Colonic mucosa (tissue), 4 donors: ENCODE measurements around the gene CSNK1A1. TPM values are rescaled to one million over a fixed set of nuclear protein-coding genes. Genes with fewer than 3 reads are reported as not detected.

Experiments
- DNase-seq: peaks from one replicate; pipeline ENCODE4 v3.0.0-alpha.2; 2020
- H3K27ac ChIP-seq: fragments of 200-600 bp; one replicate; pipeline ENCODE4 v1.8.0; 2021
- H3K27me3 ChIP-seq: fragments of 200-600 bp; one replicate; pipeline ENCODE4 v1.8.0; 2021
- H3K36me3 ChIP-seq: fragments of 200-600 bp; one replicate; pipeline ENCODE4 v1.8.0; 2021
- H3K4me1 ChIP-seq: fragments of 200-600 bp; one replicate; pipeline ENCODE4 v1.8.0; 2021; ENCODE audit warnings: mild to moderate bottlenecking
- H3K4me3 ChIP-seq: fragments of 200-600 bp; one replicate; pipeline ENCODE4 v1.8.0; 2021
- H3K9ac ChIP-seq, 2 donors: one replicate each; pipeline ENCODE4 v1.7.0; 2013; ENCODE audit warnings: control low read depth in 2 of 2, low read depth in 2 of 2, low read length in 2 of 2
- H3K9me3 ChIP-seq: fragments of 200-600 bp; one replicate; pipeline ENCODE4 v1.8.0; 2021
- CTCF ChIP-seq: fragments of 200-600 bp; IDR thresholded peaks from one replicate; pipeline ENCODE4 v1.8.0; 2022; ENCODE audit warnings: antibody characterized with exemption, mild to moderate bottlenecking
- intact Hi-C: fragments of 100-400 bp; cut with DNase I; formaldehyde crosslinking; loops from one replicate; pipeline ENCODE4 v1.14.1; 2022
- total RNA-seq, 2 donors: library from RNA; stranded (reverse); fragmentation: NEBNext Ultra II Directional in 1 of 2; extraction: Animal tissue kit (Norgen Biotek cat#: 25700) in 1 of 2; gene quantifications; one replicate each; pipeline ENCODE4 v1.2.1, GENCODE V29; 2021
- donor health status: healthy.
- donor health status: DM: no; HTN: no; CAD: no.
- donor health status: DM: no; HTN: no; CAD: no.

CSNK1A1 gene
- total RNA-seq, 2 donors from 2014 or later = 248 to 257 TPM

GRCh38 chr5:149481485-149481884, 69.8 kb downstream of the CSNK1A1 start:
- peak overlapping the region; percentile 62 for H3K27ac ChIP-seq
- no peak for TF ChIP-seq CTCF
- no peak for DNase-seq
- no peaks in the 10 kb centered on the region for H3K9me3 ChIP-seq
- no peaks in the 10 kb centered on the region for H3K27me3 ChIP-seq
- H3K36me3 ChIP-seq = no peaks in the 10 kb centered on the region
- H3K9ac ChIP-seq = peak overlapping the region in 1 of 2 donors; percentile 36
- H3K4me3 ChIP-seq = no peak overlapping the region
- peaks cover 8% of the 10 kb centered on the region for H3K4me1 ChIP-seq
- intact Hi-C loops = no loop called here

DNA sequence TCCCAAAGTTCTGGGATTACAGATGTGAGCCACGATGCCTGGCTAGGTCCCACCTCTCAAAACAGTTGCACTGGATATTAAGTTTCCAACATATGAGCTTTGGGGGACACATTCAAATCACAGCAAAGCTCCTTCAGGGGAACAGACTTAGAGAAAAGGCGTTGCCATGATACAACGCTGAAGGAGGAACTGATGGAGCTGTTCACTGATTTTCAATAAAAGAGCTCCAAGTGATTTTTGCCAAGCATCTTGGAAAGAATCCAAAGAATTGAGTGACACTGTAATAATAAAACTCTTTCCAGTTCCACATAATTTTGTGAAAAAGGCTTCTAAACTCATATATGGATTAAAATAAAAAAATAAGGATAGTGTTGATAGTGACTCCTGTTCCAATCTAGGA, 72.5 kb downstream of the CSNK1A1 start:
- Histone ChIP-seq H3K4me1 (peaks cover 3% of the 10 kb centered on the region), H3K27ac (no peak overlapping the region), H3K9me3 (no peaks in the 10 kb centered on the region), H3K9ac (no peak overlapping the region), H3K4me3 (no peak overlapping the region), H3K27me3 (no peaks in the 10 kb centered on the region), H3K36me3 (no peaks in the 10 kb centered on the region)
- DNase-seq = no peak
- intact Hi-C loops = no loop called here
- no peak for TF ChIP-seq CTCF

GRCh38 chr5:149475777-149476176, 75.5 kb downstream of the CSNK1A1 start:
- Histone ChIP-seq H3K36me3 (no peaks in the 10 kb centered on the region), H3K4me3 (no peak overlapping the region), H3K9ac (no peak overlapping the region), H3K4me1 (peaks cover 5% of the 10 kb centered on the region), H3K27ac (no peak overlapping the region), H3K9me3 (no peaks in the 10 kb centered on the region), H3K27me3 (no peaks in the 10 kb centered on the region)
- no peak for DNase-seq
- intact Hi-C loops = no loop called here
- TF ChIP-seq CTCF = no peak

- Histone ChIP-seq H3K4me3 (no peak overlapping the region), H3K36me3 (no peaks in the 10 kb centered on the region), H3K4me1 (peaks cover 7% of the 10 kb centered on the region), H3K27ac (peak overlapping the region; percentile 16), H3K27me3 (no peaks in the 10 kb centered on the region), H3K9ac (peak overlapping the region in 1 of 2 donors; percentile 1), H3K9me3 (no peaks in the 10 kb centered on the region)
- no peak for TF ChIP-seq CTCF
- peak; percentile 73 for DNase-seq
- intact Hi-C loops = no loop called here
These were observed 77.0 kb downstream of the CSNK1A1 start for GRCh38 chr5:149474198-149474597.

DNA sequence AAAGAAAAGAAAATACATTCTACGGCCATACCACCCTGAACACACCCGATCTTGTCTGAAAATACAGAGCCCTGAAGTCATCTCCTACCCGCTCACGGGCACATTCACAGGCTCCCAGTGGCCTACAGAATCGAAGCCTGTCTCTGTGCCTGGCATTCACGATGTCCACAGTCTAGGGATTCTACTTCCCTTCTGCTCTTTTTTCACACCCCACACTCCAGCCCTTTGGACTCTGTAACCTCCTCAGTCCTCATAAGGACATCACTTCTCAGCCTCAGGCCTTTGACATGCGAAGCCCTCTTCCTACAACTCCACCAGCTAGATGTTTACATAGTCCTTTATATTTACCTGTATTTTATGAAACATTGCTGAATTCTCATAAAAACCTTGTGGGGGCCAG, 77.8 kb downstream of the CSNK1A1 start:
- Histone ChIP-seq H3K4me3 (no peak overlapping the region), H3K36me3 (no peaks in the 10 kb centered on the region), H3K4me1 (peaks cover 7% of the 10 kb centered on the region), H3K27me3 (no peaks in the 10 kb centered on the region), H3K27ac (no peak overlapping the region), H3K9me3 (no peaks in the 10 kb centered on the region), H3K9ac (no peak overlapping the region)
- no peak for DNase-seq
- intact Hi-C loops = no loop called here
- TF ChIP-seq CTCF = no peak

GRCh38 chr5:149472399-149472798, 78.8 kb downstream of the CSNK1A1 start:
- Histone ChIP-seq H3K4me3 (no peak overlapping the region), H3K9ac (peak overlapping the region in 1 of 2 donors; percentile 19), H3K4me1 (peaks cover 7% of the 10 kb centered on the region), H3K27me3 (no peaks in the 10 kb centered on the region), H3K9me3 (no peaks in the 10 kb centered on the region), H3K36me3 (no peaks in the 10 kb centered on the region), H3K27ac (peak overlapping the region; percentile 75)
- DNase-seq = no peak
- TF ChIP-seq CTCF = no peak
- intact Hi-C loops = no loop called here
